Smooth muscle cell (in vitro differentiated cells): ENCODE data around the gene FBL. TPM values are rescaled to one million over a fixed set of nuclear protein-coding genes. Genes with fewer than 3 reads are reported as not detected.

Experiments used
- DNase-seq: peaks from one replicate; lab custom pipeline; 2025; ENCODE audit not compliant: unreplicated experiment; lab: John Stamatoyannopoulos, UW
- H2AFZ ChIP-seq: fragments of 200-600 bp; sonication (generic); 2 replicates; pipeline ENCODE4 v1.6.0; 2016; ENCODE audit warnings: antibody characterized with exemption, low read depth, mild to moderate bottlenecking
- H3F3A ChIP-seq: fragments of 200-600 bp; sonication (generic); 2 replicates; pipeline ENCODE4 v1.6.0; 2017; ENCODE audit warnings: antibody characterized with exemption, low read depth
- H3K27ac ChIP-seq: fragments of 200-600 bp; sonication (generic); 2 replicates; pipeline ENCODE4 v1.5.1; 2016; ENCODE audit warnings: low read depth, mild to moderate bottlenecking
- H3K27me3 ChIP-seq: fragments of 200-600 bp; sonication (generic); 2 replicates; pipeline ENCODE4 v1.6.1; 2016; ENCODE audit warnings: low read depth, mild to moderate bottlenecking
- H3K36me3 ChIP-seq: fragments of 200-600 bp; sonication (generic); 2 replicates; pipeline ENCODE4 v1.5.1; 2016; ENCODE audit warnings: low read depth
- H3K4me1 ChIP-seq: fragments of 200-600 bp; sonication (generic); 2 replicates; pipeline ENCODE4 v1.5.1; 2016; ENCODE audit warnings: low read depth
- H3K4me2 ChIP-seq: fragments of 200-600 bp; sonication (generic); 2 replicates; pipeline ENCODE4 v1.6.0; 2016; ENCODE audit warnings: mild to moderate bottlenecking
- H3K4me3 ChIP-seq: fragments of 200-600 bp; sonication (generic); 2 replicates; pipeline ENCODE4 v1.5.1; 2016; ENCODE audit warnings: mild to moderate bottlenecking
- H3K79me2 ChIP-seq: fragments of 200-600 bp; sonication (generic); 2 replicates; pipeline ENCODE4 v1.6.0; 2016; ENCODE audit warnings: low read depth, mild to moderate bottlenecking
- H3K9ac ChIP-seq: fragments of 200-600 bp; sonication (generic); 2 replicates; pipeline ENCODE4 v1.6.0; 2016; ENCODE audit warnings: low read depth
- H3K9me3 ChIP-seq: fragments of 200-600 bp; sonication (generic); replicated peaks from 2 replicates; pipeline ENCODE4 v1.5.1; 2016; ENCODE audit warnings: low read depth
- H4K20me1 ChIP-seq: fragments of 200-600 bp; sonication (generic); 2 replicates; pipeline ENCODE4 v1.6.0; 2016; ENCODE audit warnings: low read depth
- CTCF ChIP-seq: fragments of 200-600 bp; sonication (generic); IDR thresholded peaks from 2 replicates; pipeline ENCODE4 v1.5.1; 2017; ENCODE audit warnings: borderline replicate concordance, mild to moderate bottlenecking, antibody characterized with exemption; ENCODE audit not compliant: insufficient read depth, poor library complexity, severe bottlenecking
- WGBS: methylation state at CpG from one replicate; pipeline ENCODE4 v1.1.7; 2016; ENCODE audit warnings: low lambda C conversion rate; 5-methylcytosine and 5-hydroxymethylcytosine counted together
- polyA plus RNA-seq: library from polyadenylated mRNA; unstranded; fragments of >200 nt; fragmentation: Nextera tagmentation; extraction: Ambion mirVana; gene quantifications from 2 replicates; pipeline ENCODE4 v1.2.1, GENCODE V29; 2016
- total RNA-seq: library from RNA; depleted of rRNA; stranded (reverse); fragments of >200 nt; gene quantifications from 2 replicates; pipeline ENCODE4 v1.2.3, GENCODE V29; 2014

FBL gene
- total and polyA plus RNA-seq, 2 experiments from 2014 or later = 116 to 124 TPM

GRCh38 chr19:39825531-39826076 is 20.6 kb downstream of the FBL start:
- DNase-seq = no peak
- no peaks in the 10 kb centered on the region for H3K27me3 ChIP-seq
- no peaks in the 10 kb centered on the region for H3K9me3 ChIP-seq
- H3K9ac ChIP-seq = no peak overlapping the region
- no peak overlapping the region for H3K27ac ChIP-seq
- 100% methylated on average over 1 of the region's 17 CpGs for WGBS
- H3F3A ChIP-seq = no peaks in the 10 kb centered on the region
- H2AFZ ChIP-seq = no peak overlapping the region
- no peaks in the 10 kb centered on the region for H4K20me1 ChIP-seq
- peaks cover 5% of the 10 kb centered on the region for H3K4me1 ChIP-seq
- no peak overlapping the region for H3K4me2 ChIP-seq
- TF ChIP-seq CTCF = no peak
- H3K4me3 ChIP-seq = no peak overlapping the region
- H3K36me3 ChIP-seq = no peaks in the 10 kb centered on the region
- H3K79me2 ChIP-seq = no peaks in the 10 kb centered on the region

- Histone ChIP-seq H4K20me1 (no peaks in the 10 kb centered on the region), H3K27ac (peak overlapping the region; percentile 3), H2AFZ (no peak overlapping the region), H3K9ac (no peak overlapping the region), H3K79me2 (no peaks in the 10 kb centered on the region), H3K27me3 (no peaks in the 10 kb centered on the region), H3F3A (no peaks in the 10 kb centered on the region), H3K4me3 (no peak overlapping the region), H3K9me3 (no peaks in the 10 kb centered on the region), H3K4me2 (peak overlapping the region; percentile 89), H3K4me1 (peaks cover 5% of the 10 kb centered on the region), H3K36me3 (no peaks in the 10 kb centered on the region)
- TF ChIP-seq CTCF = no peak
- no peak for DNase-seq
- 88% methylated on average over 9 of the region's 11 CpGs for WGBS
Observed at GRCh38 chr19:39825093-39825463, 21.1 kb downstream of the FBL start.

- TF ChIP-seq CTCF = no peak
- peaks cover 5% of the 10 kb centered on the region for H3K4me1 ChIP-seq
- H3K4me3 ChIP-seq = peak overlapping the region; percentile 65
- H3K27me3 ChIP-seq = no peaks in the 10 kb centered on the region
- peak overlapping the region; percentile 3 for H3K27ac ChIP-seq
- DNase-seq = peak; percentile 47
- no peaks in the 10 kb centered on the region for H3F3A ChIP-seq
- no peaks in the 10 kb centered on the region for H3K9me3 ChIP-seq
- H3K79me2 ChIP-seq = no peaks in the 10 kb centered on the region
- 11% methylated on average over 47 of the region's 47 CpGs for WGBS
- H4K20me1 ChIP-seq = no peaks in the 10 kb centered on the region
- H3K9ac ChIP-seq = peak overlapping the region; percentile 16
- H3K4me2 ChIP-seq = peak overlapping the region; percentile 89
- peak overlapping the region; percentile 58 for H2AFZ ChIP-seq
- no peaks in the 10 kb centered on the region for H3K36me3 ChIP-seq
Observed at GRCh38 chr19:39824143-39825092, 21.8 kb downstream of the FBL start.
